ENCODE data around the gene MYO1F.
"Not testable (repeated sequence)": the region's sequence is repeated elsewhere in the genome, so short reads cannot be mapped to it uniquely, and the experiment has no call there.

Gene MYO1F

DNA sequence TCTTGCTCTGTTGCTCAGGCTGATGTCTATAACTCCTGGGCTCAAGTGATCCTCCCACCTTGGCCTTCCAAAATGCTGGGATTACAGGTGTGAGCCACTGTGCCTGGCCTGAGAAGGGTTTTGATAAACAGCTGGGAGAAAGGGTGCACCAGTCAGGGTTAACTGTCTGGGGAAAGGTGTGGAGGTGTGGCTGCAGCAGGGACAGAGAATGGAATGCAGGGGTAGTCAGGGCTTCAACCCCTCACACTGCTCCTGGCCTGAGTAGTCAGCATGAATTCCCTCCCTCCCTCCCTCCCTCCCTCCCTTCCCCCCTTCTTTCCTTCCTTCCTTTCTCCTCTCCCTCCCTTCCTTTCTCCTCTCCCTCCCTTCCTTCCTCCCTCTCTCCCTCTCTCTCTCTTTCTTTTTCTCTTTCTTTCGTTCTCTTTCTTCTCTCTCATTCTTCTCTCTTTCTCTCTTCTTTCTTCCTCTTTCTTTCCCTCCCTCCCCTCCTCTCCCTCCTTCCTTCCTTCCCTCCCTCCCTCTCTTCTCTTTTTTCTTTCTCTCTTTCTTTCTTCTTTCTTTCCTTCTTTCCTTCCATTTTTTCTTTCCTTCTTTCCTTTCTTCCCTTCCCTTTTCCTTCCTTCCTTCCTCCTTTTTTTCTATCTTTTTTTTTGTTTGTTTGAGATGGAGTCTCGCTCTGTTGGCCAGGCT, 16.0 kb downstream of the MYO1F start:
- DNase-seq, result no peak

DNA sequence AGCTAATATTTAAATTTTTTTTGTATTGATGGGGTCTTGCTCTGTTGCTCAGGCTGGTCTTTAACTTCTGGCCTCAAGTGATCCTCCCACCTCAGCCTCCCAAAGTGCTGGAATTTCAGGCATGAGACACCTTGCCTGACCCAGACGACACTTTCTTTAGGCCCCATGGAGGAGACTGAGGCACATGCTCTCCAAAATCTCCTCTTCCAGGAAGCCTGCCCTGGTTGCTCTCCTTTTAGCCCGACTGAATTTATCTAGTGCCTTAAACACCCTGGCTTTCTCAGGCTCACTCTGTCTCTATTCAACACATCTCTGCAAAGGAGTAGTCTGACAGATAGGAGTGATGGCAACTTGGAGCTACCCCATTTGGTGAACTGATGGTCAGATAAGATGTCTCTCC, 18.9 kb downstream of the MYO1F start:
- DNase-seq, result no peak

DNA sequence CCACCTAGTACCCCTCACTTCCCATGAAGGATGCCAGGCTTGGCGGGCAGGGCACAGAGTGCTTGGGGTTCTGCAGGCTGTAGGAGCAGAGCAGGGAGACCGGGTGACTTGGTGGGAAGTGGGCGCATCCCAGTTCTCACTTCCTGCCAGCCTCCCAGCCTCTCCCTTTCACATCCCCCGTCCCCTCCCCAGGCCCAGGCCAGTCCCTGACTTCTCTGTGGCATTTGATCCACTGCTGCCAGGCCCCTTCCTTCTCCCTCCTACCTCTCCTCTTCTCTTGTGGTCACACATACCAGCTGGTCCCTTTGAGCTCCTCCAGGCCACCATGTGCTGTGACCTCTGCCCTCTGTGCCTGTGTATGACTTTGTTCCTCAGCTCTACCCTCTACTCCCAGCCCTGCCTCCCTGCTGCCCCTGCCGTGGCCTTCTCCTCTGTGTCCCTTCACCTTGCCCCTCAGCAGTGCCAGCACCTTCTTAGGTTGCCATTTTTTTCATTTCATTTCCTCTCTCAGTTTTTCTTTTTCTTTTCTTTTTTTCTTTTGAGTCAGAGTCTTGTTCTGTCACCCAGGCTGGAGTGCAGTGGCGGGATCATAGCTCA, 19.5 kb downstream of the MYO1F start:
- no peak for DNase-seq

DNA sequence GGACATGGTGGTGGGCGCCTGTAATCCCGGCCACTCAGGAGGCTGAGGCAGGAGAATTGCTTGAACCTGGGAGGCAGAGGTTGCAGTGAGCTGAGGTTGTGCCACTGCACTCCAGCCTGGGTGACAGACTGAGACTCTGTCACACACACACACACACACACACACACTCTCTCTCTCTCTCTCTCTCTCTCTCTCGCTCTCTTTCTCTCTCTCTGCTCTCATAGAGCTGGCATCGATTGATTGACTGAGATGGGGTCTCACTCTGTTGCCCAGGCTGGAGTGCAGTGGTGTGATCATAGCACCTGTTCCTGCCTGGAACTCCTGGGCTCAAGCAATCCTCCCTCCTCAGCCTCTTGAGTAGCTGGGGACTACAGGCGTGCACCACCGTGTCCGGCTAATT, 23.5 kb downstream of the MYO1F start:
- DNase-seq, result not testable (repeated sequence)

DNA sequence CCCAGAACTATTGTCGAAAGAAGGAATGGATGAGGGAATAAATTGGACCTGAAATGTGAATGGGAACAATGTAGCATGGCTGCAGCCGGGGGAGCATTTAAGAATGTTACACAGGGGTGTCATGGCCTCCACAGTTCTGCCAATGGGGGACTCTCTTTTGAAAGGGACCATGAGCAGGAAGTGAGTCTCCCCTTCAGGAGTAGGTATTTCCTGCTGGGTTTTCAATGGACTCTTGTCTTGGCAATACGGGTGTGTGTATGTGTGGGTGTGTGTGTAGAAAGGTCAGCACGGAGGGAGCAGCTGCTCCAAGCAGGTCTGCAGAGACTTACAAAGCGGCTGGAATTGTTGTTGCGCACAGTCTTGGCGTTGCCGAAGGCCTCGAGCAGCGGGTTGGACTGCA, 24.4 kb downstream of the MYO1F start:
- DNase-seq, result no peak

DNA sequence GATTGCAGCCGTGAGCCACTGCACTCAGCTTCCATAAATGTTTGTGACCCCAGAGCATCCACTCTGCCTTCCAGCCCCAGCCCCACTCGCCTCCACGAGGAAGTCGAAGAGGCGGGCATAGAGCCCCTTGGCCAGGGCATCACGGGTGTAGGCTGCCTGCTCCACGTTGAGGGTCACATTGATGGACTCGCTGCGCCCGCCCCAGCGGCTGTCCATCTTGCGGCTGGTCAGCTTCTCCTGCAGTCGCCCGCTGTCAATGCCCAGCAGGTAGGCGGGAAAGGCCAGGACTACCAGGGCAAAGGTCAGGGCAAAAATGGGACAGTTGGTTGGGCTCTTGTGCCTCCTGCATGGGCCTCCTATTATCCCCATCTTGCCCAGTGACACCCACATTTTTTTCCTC, 27.2 kb downstream of the MYO1F start:
- no peak for DNase-seq

DNA sequence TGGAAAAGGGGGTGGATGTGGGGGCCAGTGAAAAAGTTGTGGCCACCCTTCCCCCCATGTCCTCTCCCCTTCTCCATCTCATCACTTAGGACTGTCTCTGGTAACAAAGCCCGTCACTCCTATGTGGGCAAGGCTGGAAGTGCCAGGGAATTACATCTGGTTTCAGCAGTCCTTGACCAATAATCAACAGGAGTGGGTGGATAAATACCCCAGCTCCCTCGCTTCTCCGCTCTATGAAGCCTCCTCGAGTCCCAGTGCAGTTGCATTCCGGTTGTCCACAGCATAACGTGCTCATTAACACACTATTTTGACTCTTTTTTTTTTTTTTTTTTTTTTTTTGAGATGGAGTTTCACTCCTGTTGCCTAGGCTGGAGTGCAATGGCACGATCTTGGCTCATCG, 31.5 kb downstream of the MYO1F start:
- no peak for DNase-seq

DNA sequence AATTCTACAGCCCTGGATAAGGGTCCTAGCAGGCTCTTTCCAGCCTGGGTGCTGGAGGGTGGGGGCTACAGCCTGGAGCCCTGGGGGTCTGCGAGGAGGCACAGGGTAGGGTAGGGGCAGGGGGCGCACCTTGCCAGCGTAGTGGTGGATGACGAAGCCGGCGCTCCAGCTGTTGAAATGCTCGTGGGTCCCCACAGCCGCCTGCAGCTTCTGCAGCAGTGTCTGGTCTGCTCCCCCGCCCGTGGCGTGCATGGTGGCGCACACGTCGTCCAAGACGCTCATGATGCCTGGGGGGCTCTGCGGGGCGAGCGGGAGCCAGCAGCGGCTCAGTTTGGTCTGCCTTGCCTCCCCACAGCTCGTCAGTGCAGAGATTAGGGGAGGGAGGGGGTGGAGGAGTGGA, 33.1 kb downstream of the MYO1F start:
- DNase-seq, result no peak

DNA sequence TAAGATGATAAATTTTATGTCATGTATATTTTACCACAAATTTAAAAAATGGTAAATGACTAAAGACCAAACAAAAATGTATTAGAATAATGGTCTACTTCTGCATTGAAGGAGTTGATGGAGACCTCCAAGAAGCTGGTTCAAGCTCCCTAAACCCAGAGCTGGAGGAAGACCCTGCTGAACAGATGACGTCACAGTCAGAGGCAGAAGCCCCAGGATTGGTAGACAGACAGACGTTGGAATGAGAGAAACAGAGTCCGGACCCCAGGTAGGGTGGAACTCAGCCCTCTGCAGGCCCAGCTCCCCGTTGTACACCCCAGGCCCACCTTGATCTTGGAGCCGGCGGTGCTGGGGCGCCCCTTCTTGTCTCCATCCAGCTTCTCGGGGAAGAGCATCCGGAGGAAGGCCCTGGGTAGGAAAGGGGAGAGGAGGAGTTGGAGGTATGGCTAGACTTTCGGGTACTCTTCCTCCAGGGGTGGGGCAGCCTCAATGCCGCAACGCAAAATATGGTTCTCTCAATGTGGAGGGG, 37.6 kb downstream of the MYO1F start:
- no peak for DNase-seq

DNA sequence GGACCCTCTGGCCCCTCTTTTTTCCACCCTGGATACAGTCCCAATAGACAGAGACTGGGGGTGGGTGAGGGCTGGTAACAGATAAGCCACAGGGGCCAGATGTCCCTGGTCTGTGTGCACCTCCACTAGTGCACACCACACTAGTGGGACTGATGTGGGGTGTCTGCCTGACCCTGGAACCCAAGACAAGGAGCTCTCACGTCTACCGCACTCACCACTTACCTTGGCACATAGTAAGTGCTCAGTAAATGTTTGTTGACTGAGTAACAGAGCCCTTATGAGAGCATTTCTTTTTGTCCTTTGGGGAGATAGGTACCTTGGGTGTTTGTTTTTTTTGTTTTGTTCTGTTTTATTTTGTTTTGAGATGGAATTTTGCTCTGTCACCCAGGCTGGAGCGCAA, 40.1 kb downstream of the MYO1F start:
- no peak for DNase-seq

DNA sequence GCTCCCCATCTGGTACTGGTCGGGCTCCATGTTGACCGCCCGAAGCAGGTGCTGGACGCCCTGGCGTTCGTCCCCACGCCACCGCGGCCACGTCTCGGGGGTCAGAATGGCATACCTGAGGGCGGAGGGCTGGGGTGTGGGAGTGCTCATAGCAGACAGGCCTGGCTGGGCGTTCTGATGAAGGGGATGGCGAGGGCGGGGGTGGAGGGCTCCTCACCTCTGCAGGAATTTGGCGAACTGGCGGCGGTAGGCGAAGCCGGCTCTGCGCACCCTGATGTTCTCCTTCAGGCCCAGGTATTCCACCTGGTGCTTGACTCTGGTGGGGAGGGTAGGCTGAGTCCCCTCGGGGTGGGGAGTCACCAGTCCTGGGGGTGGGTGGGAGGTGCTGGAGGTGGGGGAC, 41.0 kb downstream of the MYO1F start:
- no peak for DNase-seq

DNA sequence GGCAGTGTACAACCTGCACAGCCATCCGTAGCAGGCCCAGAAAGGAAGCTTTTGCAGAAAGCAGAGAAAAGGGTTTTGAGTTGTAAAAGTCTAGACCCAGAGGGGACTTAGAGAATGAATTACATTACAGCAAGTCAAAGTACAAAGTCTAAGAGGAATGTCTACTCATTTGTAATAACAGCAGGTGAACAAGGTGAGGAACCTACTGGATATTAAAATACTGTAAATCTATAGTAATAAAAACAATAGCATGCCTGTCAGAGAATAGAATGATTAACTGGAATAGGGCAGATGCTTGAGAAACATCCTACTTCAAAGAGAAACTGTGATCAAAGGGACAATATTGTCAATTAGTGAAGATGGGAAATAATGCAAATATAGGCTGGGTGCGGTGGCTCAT, 45.0 kb downstream of the MYO1F start:
- DNase-seq, result no peak

DNA sequence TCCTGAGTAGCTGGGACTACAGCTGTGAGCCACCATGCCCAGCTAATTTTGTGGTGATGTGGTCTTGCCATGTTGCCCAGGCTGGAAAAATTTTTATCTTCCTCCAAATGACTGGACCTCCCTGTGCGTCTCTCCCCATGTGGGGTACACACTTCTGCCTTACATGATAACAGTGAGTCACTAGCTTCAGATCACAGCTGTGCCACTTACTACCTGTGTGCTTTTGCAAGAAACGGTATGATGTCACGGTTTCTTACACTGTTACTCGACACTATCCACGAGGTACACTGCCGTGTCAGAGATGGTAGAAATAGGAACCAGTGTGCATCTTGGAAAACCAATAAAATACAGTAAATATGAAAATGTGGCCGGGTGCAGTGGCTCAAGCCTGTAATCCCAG, 45.8 kb downstream of the MYO1F start:
- no peak for DNase-seq

DNA sequence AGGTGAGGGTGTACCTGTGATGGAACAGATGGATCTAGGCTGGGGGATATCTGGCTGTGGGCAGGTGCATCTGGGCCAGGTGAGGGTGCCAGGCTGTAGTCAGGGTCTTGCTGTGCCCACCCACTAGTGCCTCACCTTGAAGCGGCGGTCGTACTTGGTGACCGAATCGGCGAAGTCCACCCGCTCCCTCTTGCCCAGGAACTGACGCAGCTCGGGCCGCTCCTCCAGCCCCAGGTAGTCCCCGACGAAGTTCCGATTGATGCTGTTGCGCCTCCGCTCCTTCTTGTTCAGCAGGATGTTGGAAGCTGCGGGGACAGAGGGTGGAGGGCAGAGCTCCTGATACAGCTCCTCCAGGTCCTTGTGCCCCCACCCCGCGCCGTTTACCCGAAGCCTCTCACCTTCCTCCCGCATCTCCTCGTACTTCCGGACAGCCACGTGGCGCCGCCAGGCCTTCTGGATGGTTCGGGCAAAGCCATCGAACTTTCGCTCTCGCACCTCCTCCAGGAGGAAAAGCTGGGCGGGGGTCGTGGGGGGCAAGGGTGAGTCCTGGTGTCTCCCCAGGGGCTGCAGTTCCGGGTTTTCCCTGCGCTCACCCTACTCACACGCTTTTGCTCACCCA, 47.1 kb downstream of the MYO1F start:
- no peak for DNase-seq

DNA sequence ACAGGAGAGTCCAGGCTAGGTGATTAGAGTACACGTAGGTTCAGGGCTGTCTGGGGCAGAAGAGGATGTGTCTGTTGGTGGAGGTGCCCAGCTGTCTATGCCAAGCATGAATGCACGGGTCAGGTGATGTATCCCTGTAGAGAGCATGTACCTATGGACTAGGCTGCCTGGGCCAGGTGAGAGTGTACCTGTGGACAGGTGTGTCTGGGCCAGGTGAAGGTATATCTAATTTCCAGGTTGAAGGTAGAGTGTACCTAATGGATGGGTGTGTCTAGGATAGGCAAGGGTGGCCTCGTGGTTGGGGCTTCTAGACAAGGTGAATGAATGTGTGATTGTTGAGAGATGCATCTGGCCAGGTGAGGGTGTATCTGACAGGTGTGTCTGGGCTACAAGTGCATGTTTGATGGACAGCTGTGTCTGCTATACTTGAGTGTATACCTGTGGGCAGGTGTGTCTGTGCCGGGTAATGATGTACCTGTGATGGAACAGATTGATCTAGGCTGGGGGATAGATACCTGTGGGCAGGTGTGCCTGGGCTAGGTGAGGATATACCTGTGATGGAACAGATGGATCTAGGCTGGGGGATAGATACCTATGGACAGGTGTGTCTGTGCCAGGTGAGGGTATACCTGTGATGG, 47.8 kb downstream of the MYO1F start:
- DNase-seq, result no peak

DNA sequence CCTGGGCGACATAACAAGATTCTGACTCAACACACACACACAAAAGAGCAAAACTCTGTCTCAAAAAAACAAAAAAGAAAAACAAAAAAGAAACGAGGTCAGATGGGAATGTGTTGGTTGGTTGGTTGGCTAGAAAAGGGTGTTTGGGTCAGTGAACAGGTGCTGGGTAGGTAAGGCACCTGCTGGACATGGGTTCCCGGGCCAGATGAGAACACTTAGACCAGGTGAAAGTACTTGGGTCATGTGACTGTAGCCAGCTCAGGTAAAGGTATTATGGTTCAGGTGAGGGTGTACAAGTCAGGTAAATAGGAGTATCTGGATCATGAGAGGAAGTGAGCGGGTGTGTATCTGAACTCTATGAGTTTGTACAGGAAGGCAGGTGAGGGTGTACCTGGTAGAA, 48.7 kb downstream of the MYO1F start:
- no peak for DNase-seq

DNA sequence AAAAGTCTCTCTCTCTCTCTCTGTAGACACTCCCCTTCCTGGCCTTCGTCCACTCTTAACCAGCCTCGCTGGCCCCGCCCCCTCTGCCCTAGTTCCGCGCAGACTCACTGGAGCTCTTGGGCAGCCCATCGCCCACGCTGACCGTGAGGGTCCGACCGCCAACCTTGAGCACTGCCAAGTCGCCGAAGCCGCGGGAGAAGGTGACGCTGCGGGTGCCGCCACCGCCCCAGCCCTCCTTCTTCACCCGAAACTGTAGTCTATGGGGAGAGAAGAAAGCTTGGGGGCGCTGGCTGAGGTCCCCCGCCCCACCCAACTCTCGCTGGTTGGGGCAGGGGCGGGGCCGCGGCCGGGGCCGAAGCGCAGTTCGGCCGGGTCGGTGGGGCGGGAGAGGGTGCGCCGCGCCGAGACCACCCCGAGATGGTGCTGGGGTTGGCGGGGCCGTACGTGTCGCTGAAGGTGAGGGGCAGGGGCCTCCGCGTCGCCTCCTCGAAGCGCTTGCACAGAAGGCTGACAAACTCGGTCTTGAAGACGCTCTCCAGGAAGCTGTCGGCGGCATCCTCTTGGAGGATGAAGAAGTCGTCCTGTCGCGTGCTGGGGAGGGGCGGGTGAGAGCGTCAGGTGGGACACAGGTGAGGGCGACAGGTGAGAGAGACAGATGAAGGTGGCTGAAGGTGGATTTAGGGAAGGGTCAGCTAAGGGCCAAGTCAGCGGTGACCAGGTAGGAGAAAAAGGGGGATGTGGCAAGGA, 50.7 kb downstream of the MYO1F start:
- no peak for DNase-seq

DNA sequence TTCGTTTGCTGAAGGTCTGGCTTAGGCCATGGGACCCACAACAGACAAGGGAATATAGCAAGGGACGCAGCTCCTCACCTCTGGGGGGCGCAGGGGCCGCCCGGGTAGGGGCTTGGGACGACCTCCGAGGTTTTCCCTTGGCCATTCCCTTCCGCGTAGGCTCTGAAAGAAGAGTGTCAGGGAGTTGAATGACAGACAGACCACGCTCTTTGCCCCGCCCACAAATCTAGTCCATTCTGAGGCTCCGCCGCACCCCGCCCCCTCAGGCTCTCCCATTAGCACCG, 51.9 kb downstream of the MYO1F start:
- no peak for DNase-seq

DNA sequence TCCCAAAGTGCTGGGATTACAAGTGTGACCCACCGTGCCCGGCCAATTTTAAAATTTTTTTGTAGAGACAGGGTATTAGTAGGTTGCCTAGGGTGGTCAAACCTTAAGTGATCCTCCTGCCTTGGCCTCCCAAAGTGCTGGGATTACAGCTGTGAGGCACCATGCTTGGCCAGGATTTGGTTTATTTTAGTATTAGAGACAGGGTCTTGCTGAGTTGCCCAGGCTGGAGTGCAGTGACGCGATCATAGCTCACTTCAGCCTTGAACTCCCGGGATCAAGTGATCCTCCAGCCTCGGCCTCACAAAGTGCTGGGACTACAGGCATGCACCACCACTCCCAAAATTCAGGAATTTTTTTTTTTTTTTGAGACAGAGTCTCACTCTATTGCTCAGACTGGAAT, 57.9 kb downstream of the MYO1F start:
- DNase-seq, result no peak

DNA sequence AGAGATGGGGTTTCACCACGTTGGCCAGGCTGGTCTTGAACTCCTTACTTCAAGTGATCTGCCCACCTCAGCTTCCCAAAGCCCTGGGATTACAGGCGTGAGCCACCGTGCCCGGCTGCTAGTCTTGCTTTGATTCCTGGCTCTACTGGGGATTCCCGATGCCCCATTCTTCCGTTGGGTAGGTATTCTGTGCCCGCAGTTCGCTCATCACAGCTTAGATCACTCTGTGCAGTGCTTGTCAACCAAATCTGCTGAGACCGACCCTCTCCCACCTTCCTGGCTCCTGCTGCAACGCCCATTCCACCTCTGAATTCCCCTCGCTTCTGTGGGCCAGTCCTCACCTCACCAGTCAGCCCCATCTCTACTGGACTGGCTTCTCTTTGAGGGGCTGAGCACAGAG, 58.7 kb downstream of the MYO1F start:
- DNase-seq, result peak in 1 of 6 experiments; percentile 17

DNA sequence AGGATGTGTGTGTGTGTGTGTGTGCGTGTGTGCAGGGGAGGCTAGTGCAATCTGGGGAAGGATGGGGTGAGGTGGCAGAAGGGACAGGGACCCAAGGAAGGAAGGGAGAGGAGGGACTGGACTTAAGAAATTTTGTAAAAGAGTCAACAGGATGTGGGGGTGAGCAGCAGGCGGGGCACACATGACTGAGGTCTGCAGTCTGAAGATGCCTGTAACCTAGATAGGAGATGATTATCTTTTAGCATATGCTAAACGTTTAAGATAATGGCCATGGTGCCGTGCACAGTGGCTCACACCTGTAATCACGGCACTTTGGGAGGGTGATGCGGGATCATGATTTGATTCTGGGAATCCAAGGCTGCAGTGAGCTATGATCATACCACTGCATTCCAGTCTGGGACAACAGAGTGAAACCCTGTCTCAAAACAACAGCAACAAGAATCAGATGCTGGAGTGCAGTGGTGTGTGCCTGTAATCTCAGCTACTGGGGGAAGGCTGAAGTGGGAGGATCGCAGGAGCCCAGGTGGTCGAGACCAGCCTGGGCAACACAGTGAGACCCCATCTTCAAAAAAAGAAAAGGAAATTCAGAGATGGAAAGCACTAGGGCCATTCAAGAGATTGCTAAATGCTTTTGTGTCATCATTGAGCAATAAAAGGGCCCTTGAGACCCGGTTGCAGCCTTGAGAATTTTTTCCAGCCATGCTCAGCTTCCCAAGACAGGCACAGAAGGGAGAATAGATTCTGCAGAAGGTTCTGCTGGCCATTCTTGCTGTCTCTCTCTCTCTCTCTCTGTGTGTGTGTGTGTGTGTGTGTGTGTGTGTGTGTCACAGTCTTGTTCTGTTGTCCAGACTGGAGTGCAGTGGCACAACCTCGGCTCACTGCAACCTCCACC, 59.4 kb downstream of the MYO1F start:
- DNase-seq, result peak in 5 of 6 experiments; percentile 29 to 70 (median 61)

DNA sequence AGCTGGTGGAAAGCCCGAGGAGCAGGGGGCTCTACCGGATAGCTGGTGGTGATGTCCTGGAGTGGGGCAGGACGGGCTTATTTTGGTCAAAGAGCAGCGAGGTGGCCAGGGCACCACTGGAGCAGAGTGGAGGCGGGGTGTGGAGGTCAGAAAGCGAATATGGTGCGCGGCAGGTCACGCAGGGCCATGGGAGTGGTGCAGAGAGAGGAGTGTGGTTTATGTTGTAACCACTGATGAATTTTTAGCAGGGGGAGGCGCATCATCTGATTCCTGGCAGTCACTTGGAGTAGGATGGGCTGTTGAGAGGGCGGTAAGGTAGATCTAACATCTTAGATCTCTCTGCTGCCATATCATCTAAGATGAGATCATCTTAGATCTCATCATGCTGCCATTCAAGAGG, 61.9 kb downstream of the MYO1F start:
- peak; percentile 36 to 80 (median 54) for DNase-seq

Measured in stimulated activated naive CD4-positive, alpha-beta T cell (primary cell).